SKM-1 treated with dmso at 0.1 percent for 144 hours (cell line): ENCODE measurements around the gene CELSR2.

Experiments
- DNase-seq: peaks from one replicate; lab custom pipeline; 2025; ENCODE audit not compliant: unreplicated experiment; lab: John Stamatoyannopoulos, UW

Gene CELSR2

GRCh38 chr1:109262231-109263055 is 13.1 kb downstream of the CELSR2 start:
- DNase-seq = no peak

GRCh38 chr1:109263234-109263596 is 13.9 kb downstream of the CELSR2 start:
- no peak for DNase-seq

- peak; percentile 45 for DNase-seq
These were observed 14.4 kb downstream of the CELSR2 start for GRCh38 chr1:109263597-109264378.

DNA sequence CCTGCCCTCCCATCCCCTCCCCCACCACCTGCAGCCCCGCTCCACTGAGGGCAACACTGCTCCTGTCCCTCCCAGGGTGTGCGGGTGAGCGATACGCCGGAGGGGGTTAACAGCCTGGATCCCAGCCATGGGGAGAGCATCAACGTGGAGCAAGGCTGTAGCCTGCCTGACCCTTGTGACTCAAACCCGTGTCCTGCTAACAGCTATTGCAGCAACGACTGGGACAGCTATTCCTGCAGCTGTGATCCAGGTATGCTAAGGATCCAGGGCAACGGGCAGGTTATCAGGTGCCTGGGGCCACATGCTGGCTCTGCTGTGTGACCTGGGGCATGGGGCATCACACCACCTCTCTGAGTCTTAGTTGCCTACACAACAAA is 15.0 kb downstream of the CELSR2 start:
- DNase-seq = no peak

DNA sequence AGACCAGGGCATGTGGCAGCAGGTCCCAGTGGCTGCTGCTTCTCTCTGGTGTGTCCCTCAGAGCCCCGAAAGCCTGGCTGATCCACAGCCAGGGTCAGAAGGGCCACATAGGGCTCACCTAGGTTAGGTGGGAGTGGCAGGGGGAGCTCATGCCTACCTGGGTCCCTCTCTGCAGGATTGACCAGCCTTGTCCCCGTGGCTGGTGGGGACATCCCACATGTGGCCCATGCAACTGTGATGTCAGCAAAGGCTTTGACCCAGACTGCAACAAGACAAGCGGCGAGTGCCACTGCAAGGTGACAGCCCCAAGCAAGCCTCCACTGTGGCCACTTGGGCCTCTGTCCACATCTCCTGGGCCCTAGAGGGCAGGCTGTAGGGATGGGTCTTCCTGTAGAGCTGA is 15.7 kb downstream of the CELSR2 start:
- no peak for DNase-seq

DNA sequence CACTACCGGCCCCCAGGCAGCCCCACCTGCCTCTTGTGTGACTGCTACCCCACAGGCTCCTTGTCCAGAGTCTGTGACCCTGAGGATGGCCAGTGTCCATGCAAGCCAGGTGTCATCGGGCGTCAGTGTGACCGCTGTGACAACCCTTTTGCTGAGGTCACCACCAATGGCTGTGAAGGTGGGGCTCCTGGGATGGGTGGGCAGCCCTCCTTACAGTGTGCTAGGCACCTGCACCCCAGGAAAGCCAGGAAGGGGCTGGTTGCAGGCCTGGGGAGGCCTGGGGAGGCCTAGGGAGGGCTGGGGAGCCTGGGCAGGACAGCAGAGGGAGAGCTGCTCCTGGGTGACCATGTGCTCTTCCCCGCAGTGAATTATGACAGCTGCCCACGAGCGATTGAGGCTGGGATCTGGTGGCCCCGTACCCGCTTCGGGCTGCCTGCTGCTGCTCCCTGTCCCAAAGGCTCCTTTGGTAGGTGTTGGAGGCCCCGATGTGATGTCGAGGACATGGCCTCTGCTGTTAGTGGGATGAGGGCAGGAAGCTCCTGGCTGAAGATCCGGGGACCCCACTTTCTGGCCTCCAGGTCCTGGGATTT is 16.5 kb downstream of the CELSR2 start:
- DNase-seq = no peak

DNA sequence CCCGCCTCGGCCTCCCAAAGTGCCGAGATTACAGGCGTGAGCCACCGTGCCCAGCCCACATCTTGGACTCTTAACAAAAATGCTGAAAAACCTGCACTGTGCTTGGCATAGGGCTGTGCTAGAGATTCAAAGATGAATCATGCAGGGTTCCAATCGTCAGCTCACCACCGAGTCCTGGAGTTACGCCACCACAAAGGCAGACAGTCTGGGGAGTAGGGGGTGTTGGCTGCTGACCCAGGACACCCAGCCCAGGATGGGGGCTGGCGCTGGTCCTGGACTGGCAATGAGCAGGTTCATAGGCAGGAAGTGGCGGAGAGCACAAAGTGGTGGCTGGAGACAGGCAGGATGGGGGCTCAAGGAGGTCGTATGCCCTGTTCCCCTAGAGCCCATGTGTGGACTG is 17.6 kb downstream of the CELSR2 start:
- no peak for DNase-seq

- DNase-seq = no peak
These were observed 18.5 kb downstream of the CELSR2 start for GRCh38 chr1:109267743-109268300.

DNA sequence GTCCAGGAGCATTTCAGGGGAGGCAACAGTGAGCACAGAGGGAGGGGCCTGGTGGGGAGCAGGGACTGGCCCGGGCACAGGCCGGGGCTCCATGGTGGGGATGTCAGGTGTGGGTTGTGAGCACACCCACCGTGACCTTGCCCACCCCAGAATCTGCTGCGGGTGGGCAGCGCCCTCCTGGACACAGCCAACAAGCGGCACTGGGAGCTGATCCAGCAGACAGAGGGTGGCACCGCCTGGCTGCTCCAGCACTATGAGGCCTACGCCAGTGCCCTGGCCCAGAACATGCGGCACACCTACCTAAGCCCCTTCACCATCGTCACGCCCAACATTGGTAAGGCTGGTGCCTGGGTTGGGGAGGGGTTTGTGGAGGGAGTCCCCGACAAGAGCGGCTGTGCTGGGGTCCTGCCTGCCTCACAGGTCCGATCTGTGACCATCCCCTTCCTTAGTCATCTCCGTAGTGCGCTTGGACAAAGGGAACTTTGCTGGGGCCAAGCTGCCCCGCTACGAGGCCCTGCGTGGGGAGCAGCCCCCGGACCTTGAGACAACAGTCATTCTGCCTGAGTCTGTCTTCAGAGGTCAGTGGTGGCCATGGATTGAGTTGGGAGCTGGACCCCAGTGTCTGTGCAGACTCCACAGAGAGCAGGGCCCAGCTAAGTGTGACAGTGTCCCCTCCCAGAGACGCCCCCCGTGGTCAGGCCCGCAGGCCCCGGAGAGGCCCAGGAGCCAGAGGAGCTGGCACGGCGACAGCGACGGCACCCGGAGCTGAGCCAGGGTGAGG is 19.3 kb downstream of the CELSR2 start:
- no peak for DNase-seq

DNA sequence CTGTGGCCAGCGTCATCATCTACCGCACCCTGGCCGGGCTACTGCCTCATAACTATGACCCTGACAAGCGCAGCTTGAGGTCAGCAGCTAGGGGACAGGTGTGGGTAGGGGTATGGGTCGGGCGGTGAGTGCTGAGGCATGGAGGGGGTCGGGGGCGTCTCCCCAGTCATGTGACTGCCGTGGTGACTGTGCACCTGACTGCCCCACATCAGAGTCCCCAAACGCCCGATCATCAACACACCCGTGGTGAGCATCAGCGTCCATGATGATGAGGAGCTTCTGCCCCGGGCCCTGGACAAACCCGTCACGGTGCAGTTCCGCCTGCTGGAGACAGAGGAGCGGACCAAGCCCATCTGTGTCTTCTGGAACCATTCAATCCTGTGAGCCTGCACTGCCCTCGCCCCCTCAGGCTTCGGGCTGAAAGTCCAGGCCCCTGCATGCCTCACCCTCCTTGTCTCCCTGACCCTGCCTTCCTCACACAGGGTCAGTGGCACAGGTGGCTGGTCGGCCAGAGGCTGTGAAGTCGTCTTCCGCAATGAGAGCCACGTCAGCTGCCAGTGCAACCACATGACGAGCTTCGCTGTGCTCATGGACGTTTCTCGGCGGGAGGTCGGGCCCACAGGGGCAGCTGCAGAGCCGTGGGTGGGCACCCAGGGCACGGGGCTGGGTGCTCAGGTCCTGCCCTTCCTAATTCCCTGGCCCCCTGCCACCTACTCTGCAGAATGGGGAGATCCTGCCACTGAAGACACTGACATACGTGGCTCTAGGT is 20.1 kb downstream of the CELSR2 start:
- DNase-seq = no peak

DNA sequence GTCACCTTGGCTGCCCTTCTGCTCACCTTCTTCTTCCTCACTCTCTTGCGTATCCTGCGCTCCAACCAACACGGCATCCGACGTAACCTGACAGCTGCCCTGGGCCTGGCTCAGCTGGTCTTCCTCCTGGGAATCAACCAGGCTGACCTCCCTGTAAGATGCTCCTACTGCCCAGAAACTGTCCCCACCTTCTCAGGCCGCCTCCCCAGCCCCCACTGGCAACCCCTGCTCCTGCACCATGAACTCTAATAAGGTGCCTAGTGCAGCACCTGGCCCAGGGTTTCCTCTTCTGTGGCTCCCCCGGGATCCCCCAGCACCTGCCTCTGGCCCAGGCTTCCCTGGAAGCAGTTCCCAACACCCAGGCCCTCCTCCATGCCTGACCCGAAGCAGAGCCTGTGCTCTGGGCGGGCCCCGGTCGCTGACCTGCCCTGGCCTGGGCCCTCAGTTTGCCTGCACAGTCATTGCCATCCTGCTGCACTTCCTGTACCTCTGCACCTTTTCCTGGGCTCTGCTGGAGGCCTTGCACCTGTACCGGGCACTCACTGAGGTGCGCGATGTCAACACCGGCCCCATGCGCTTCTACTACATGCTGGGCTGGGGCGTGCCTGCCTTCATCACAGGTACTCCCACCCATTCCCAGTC is 20.8 kb downstream of the CELSR2 start:
- no peak for DNase-seq

DNA sequence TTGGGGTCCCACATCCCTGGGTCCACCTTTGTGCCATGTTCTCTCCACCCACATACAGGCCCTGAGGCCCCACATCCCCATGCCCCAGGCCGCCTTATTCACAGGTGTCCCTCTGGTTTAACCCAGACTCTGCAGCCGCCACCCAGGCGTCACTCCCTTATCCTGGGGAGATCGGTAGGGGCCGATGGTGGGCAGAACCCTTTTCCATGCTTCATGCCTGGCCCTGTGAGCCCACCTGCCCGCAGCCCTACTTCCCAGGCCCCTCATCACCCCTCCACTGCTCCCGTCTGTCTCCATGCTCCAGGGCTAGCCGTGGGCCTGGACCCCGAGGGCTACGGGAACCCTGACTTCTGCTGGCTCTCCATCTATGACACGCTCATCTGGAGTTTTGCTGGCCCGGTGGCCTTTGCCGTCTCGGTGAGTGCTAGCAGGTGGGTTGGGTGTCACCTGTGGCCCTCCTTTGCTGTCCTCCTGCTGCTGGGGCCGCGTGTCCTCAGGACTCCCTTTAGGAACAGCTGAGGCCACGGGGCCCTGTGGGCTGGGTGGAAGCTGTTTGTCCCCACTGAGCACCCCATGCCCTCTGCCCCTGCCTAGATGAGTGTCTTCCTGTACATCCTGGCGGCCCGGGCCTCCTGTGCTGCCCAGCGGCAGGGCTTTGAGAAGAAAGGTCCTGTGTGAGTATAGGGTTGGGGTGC is 21.4 kb downstream of the CELSR2 start:
- no peak for DNase-seq

- no peak for DNase-seq
These were observed 22.1 kb downstream of the CELSR2 start for GRCh38 chr1:109271458-109271857.

- DNase-seq = no peak
These were observed 22.9 kb downstream of the CELSR2 start for GRCh38 chr1:109272021-109272799.

DNA sequence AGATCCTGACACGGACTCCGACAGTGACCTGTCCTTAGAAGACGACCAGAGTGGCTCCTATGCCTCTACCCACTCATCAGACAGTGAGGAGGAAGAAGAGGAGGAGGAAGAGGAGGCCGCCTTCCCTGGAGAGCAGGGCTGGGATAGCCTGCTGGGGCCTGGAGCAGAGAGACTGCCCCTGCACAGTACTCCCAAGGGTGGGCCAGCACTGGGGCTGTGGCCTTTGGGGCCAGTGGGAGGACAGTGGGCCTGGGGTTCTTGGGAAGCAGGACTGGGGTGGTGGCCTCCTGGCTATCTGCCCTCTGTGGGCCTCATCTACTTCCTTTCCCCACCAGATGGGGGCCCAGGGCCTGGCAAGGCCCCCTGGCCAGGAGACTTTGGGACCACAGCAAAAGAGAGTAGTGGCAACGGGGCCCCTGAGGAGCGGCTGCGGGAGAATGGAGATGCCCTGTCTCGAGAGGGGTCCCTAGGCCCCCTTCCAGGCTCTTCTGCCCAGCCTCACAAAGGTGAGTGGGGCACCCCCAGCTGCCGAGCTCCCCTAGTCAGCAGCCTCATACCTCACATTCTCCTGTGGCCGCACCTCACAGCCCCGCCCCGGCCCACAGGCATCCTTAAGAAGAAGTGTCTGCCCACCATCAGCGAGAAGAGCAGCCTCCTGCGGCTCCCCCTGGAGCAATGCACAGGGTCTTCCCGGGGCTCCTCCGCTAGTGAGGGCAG is 23.6 kb downstream of the CELSR2 start:
- no peak for DNase-seq

GRCh38 chr1:109273570-109274288 is 24.4 kb downstream of the CELSR2 start:
- DNase-seq = no peak
